Thoracic aorta (tissue), 2 donors: ENCODE data around the gene AP1B1. TPM values are rescaled to one million over a fixed set of nuclear protein-coding genes. Genes with fewer than 3 reads are reported as not detected.

Experiments used
- ATAC-seq: fragments of 150-250 bp; one replicate; pipeline ENCODE4 v1.8.0; 2017; ENCODE audit warnings: low read depth; ENCODE audit not compliant: insufficient number of reproducible peaks, low FRiP score
- DNase-seq: peaks from one replicate; pipeline ENCODE4 v3.0.0-alpha.2; 2020; ENCODE audit warnings: low spot score
- H3K27ac ChIP-seq, 2 donors: fragments of 200-600 bp; sonication (generic); 1 replicate in 1 of 2; 2 replicates in 1 of 2; pipeline ENCODE4 v1.5.1; 2016; ENCODE audit warnings: mild to moderate bottlenecking in 2 of 2, moderate library complexity in 2 of 2
- H3K27me3 ChIP-seq: fragments of 200-600 bp; sonication (generic); replicated peaks from 2 replicates; pipeline ENCODE4 v1.6.0; 2016; ENCODE audit warnings: mild to moderate bottlenecking; ENCODE audit not compliant: insufficient read depth
- H3K36me3 ChIP-seq: fragments of 200-600 bp; sonication (generic); one replicate; pipeline ENCODE4 v1.5.1; 2016
- H3K4me1 ChIP-seq, 2 donors: fragments of 200-600 bp; sonication (generic); 1 replicate in 1 of 2; 2 replicates in 1 of 2; pipeline versions ENCODE4 v1.5.1 to v1.6.0; 2016; ENCODE audit warnings: low read depth in 2 of 2, mild to moderate bottlenecking in 1 of 2; ENCODE audit not compliant: control insufficient read depth in 1 of 2
- H3K4me3 ChIP-seq: fragments of 200-600 bp; sonication (generic); 2 replicates; pipeline ENCODE4 v1.5.1; 2016; ENCODE audit warnings: mild to moderate bottlenecking
- H3K9me3 ChIP-seq: fragments of 200-600 bp; sonication (generic); 2 replicates; pipeline ENCODE4 v1.5.1; 2016
- CTCF ChIP-seq: fragments of 200-600 bp; sonication (generic); IDR thresholded peaks from one replicate; pipeline ENCODE4 v1.5.1; 2019; ENCODE audit warnings: antibody characterized with exemption
- total RNA-seq, 2 donors: library from RNA; depleted of rRNA; stranded (reverse); fragments of >200 nt; gene quantifications; one replicate each; pipeline versions ENCODE4 v1.1.0 to v1.2.3, GENCODE V29; 2016

The AP1B1 gene
- total RNA-seq, 2 donors from 2014 or later, result 59.5 to 73.1 TPM

DNA sequence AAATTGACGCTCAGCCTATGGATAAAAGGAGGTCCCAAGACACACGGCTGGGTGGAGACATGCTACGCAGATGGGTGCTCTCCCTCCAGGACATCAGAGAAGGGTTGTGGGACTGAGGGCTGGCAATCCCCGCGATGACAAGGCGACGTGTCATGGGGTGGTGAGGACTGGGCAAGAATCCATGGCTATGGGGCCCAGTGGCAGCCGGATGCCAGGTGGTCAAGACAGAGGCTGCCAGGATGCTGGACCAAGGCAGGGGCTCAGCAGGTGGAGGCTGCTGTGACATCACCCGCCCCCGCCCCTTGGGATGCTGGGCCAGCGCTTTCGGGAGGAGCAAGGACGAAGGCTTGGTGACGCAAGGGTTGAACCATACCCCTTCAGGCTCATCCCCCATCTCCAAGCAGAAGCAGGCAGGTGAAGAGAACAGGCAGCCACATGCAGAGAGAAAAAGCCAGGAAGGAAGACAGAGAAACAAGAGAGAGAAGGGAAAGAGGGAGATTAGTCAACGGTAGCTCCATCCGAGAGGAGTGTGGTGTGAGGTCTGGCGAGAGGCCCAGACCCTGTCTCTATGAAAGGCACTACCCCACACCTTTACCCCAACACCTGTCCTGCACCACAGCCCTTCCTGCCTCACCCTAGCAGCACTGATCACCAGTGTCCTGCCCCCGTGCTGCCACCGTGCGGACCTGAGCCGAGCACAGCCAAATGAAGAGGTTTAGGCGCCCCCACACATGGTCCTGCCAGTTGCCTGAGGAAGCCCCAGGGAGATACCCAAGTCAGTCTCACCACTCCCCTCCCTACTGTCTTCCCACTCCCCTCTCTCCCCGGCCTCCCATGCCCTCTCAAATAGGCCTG lies 48.8 kb downstream of the AP1B1 start:
- Histone ChIP-seq H3K27ac (no peak overlapping the region), H3K36me3 (peaks cover 45% of the 10 kb centered on the region), H3K27me3 (no peaks in the 10 kb centered on the region), H3K9me3 (no peaks in the 10 kb centered on the region), H3K4me1 (peaks cover 0 to 13% of the 10 kb centered on the region in 2 donors), H3K4me3 (no peak overlapping the region)
- DNase-seq (no peak), ATAC-seq (no peak)
- no peak for TF ChIP-seq CTCF

GRCh38 chr22:29338398-29338797 lies 50.0 kb downstream of the AP1B1 start:
- Histone ChIP-seq H3K9me3 (no peaks in the 10 kb centered on the region), H3K4me1 (peaks cover 0 to 4% of the 10 kb centered on the region in 2 donors), H3K27ac (no peak overlapping the region), H3K4me3 (no peak overlapping the region), H3K36me3 (peaks cover 45% of the 10 kb centered on the region), H3K27me3 (no peaks in the 10 kb centered on the region)
- ATAC-seq (no peak), DNase-seq (no peak)
- no peak for TF ChIP-seq CTCF

DNA sequence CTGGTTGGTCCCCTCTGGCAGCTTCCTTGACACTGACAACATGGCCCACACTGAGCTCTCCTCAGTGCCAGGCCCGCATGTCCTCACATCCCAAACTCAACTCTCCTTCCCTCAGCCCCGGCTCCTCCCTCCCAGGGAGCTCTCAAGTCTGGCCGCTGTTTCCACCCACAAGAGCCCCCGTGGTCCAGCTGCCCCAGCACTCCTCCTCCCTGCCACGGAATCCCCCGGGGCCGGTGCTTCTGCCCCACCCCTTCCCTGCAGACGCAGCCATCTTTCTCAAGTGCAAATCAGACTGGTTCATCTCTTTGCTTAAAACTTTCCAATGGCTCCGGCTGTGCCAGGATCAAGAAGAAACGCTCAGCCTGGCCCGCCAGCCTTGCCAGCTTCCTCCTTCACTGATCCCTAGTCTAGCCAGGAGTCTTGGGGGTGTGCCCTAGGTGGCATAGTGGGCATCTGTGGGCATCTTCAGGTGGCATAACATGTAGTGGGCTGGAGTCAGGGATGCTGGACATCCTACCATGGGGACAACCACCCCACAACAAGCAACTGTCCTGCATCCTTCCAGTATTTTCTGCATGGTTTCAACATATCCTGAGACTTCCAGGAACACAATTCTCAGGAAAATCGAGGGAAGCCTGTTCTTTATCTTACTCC lies 50.6 kb downstream of the AP1B1 start:
- Histone ChIP-seq H3K36me3 (peaks cover 45% of the 10 kb centered on the region), H3K4me3 (no peak overlapping the region), H3K27ac (no peak overlapping the region), H3K9me3 (no peaks in the 10 kb centered on the region), H3K27me3 (no peaks in the 10 kb centered on the region), H3K4me1 (no peaks in the 10 kb centered on the region)
- ATAC-seq (no peak), DNase-seq (no peak)
- TF ChIP-seq CTCF, result no peak

GRCh38 chr22:29336751-29337490 lies 51.4 kb downstream of the AP1B1 start:
- Histone ChIP-seq H3K36me3 (peaks cover 40% of the 10 kb centered on the region), H3K4me3 (no peak overlapping the region)
- no peak for TF ChIP-seq CTCF

DNA sequence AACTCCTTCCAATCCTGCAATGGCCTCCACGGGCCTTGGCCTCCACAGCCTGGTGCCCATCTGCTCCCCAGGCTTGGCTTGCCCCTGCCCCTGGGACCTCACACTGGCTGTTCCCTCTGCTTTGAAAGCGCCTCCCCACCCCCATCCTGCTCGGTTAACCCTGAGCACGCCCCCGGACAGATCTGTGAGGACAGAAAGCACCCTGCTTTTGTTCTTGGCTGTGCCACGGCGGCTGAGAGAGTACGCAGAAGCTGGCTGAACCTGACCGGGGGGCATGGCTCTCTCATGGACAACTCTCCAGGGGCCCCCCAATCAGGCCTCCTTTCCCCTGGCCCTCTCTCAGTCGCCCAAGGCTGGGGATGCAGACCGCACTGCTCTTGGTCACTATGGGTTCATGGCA lies 52.7 kb downstream of the AP1B1 start:
- no peak for TF ChIP-seq CTCF
- H3K9me3 ChIP-seq, result no peaks in the 10 kb centered on the region

More at GRCh38 chr22:29336751-29337490, 51.4 kb downstream of the AP1B1 start:
- H3K9me3 ChIP-seq, result no peaks in the 10 kb centered on the region
- no peak overlapping the region for H3K27ac ChIP-seq
- ATAC-seq, result no peak
- no peaks in the 10 kb centered on the region for H3K27me3 ChIP-seq
- H3K4me1 ChIP-seq, result no peaks in the 10 kb centered on the region
- no peak for DNase-seq

More for the DNA sequence above, 52.7 kb downstream of the AP1B1 start:
- Histone ChIP-seq H3K36me3 (peaks cover 30% of the 10 kb centered on the region), H3K27ac (no peak overlapping the region), H3K4me3 (no peak overlapping the region), H3K27me3 (no peaks in the 10 kb centered on the region), H3K4me1 (no peaks in the 10 kb centered on the region)
- ATAC-seq (no peak), DNase-seq (no peak)
